Fibroblast of skin of left quadriceps (primary cell): ENCODE data around the gene GP9.

ENCODE experiments used
- DNase-seq, 2 experiments: peaks; one replicate each; pipeline ENCODE4 v3.0.0-alpha.2; 2013; ENCODE audit warnings: low read depth in 2 of 2

Gene GP9

GRCh38 chr3:129028866-129029265 lies 31.7 kb upstream of the GP9 start:
- DNase-seq = no peak

- DNase-seq = no peak
Measured at GRCh38 chr3:129030611-129031010, 30.0 kb upstream of the GP9 start.

- DNase-seq = no peak
Measured at GRCh38 chr3:129031476-129032215, 28.9 kb upstream of the GP9 start.

- no peak for DNase-seq
Measured at GRCh38 chr3:129032716-129033115, 27.9 kb upstream of the GP9 start.

GRCh38 chr3:129033151-129033550 lies 27.4 kb upstream of the GP9 start:
- no peak for DNase-seq

- DNase-seq = no peak
Measured at GRCh38 chr3:129033633-129034321, 26.8 kb upstream of the GP9 start.

- DNase-seq = no peak
Measured at GRCh38 chr3:129034642-129035041, 25.9 kb upstream of the GP9 start.

- DNase-seq = no peak
Measured at GRCh38 chr3:129035360-129036221, 25.0 kb upstream of the GP9 start.

- DNase-seq = no peak
Measured at GRCh38 chr3:129036222-129037092, 24.1 kb upstream of the GP9 start.

- DNase-seq = no peak
Measured at GRCh38 chr3:129037093-129037419, 23.5 kb upstream of the GP9 start.

GRCh38 chr3:129038121-129038855 lies 22.3 kb upstream of the GP9 start:
- no peak for DNase-seq

- no peak for DNase-seq
Measured at GRCh38 chr3:129039271-129040038, 21.1 kb upstream of the GP9 start.

GRCh38 chr3:129040039-129040336 lies 20.6 kb upstream of the GP9 start:
- DNase-seq = no peak

- no peak for DNase-seq
Measured at GRCh38 chr3:129040579-129041300, 19.8 kb upstream of the GP9 start.

GRCh38 chr3:129045675-129046036 lies 14.9 kb upstream of the GP9 start:
- no peak for DNase-seq

- DNase-seq = no peak
Measured at GRCh38 chr3:129046037-129046731, 14.4 kb upstream of the GP9 start.

- DNase-seq = no peak
Measured at GRCh38 chr3:129046732-129047552, 13.6 kb upstream of the GP9 start.

- DNase-seq = no peak
Measured at GRCh38 chr3:129047553-129047839, 13.1 kb upstream of the GP9 start.
